Endodermal cell (in vitro differentiated cells): Measurements from ENCODE around the gene THYN1. TPM values are rescaled to one million over a fixed set of nuclear protein-coding genes. Genes with fewer than 3 reads are reported as not detected.

ENCODE experiments used
- DNase-seq: peaks from one replicate; pipeline ENCODE4 v3.0.0-alpha.2; 2017
- H3K27ac ChIP-seq: 2 replicates; pipeline ENCODE4 v1.5.1; 2013; ENCODE audit warnings: mild to moderate bottlenecking, low read depth, low read length, moderate library complexity
- H3K27me3 ChIP-seq: 2 replicates; pipeline ENCODE4 v1.6.1; 2013; ENCODE audit warnings: mild to moderate bottlenecking, low read length, moderate library complexity; ENCODE audit not compliant: insufficient read depth, control insufficient read depth, poor library complexity, severe bottlenecking
- H3K36me3 ChIP-seq: 2 replicates; pipeline ENCODE4 v1.7.0; 2013; ENCODE audit warnings: mild to moderate bottlenecking, low read length, moderate library complexity; ENCODE audit not compliant: control insufficient read depth, insufficient read depth
- H3K4me1 ChIP-seq: one replicate; pipeline ENCODE4 v1.7.0; 2013; ENCODE audit warnings: low read length; ENCODE audit not compliant: control insufficient read depth, insufficient read depth
- H3K4me3 ChIP-seq: 2 replicates; pipeline ENCODE4 v1.5.1; 2013; ENCODE audit warnings: mild to moderate bottlenecking, low read length, moderate library complexity
- H3K9ac ChIP-seq: 2 replicates; pipeline ENCODE4 v1.6.1; 2013; ENCODE audit warnings: mild to moderate bottlenecking, low read length, moderate library complexity; ENCODE audit not compliant: poor library complexity, severe bottlenecking; ENCODE audit errors: extremely low read depth
- H3K9me3 ChIP-seq: 2 replicates; pipeline ENCODE4 v1.6.1; 2013; ENCODE audit warnings: mild to moderate bottlenecking, low read length, moderate library complexity; ENCODE audit not compliant: control insufficient read depth
- H3K27ac Mint-ChIP-seq: 2 replicates; pipeline ENCODE4 v1.8.0; 2020; ENCODE audit warnings: mixed read lengths
- H3K27me3 Mint-ChIP-seq: 2 replicates; pipeline ENCODE4 v1.8.0; 2021; ENCODE audit warnings: mild to moderate bottlenecking, mixed read lengths; ENCODE audit not compliant: insufficient read depth
- H3K36me3 Mint-ChIP-seq: 2 replicates; pipeline ENCODE4 v1.8.0; 2020; ENCODE audit warnings: low read depth, mixed read lengths
- H3K4me1 Mint-ChIP-seq: 2 replicates; pipeline ENCODE4 v1.8.0; 2020; ENCODE audit warnings: mixed read lengths
- H3K4me3 Mint-ChIP-seq: 2 replicates; pipeline ENCODE4 v1.8.0; 2020; ENCODE audit warnings: mild to moderate bottlenecking, moderate library complexity, mixed read lengths
- H3K9me3 Mint-ChIP-seq: 2 replicates; pipeline ENCODE4 v1.8.0; 2020; ENCODE audit warnings: mild to moderate bottlenecking, mixed read lengths
- WGBS, 2 experiments: methylation state at CpG; one replicate each; pipeline versions ENCODE4 v1.1.5 to v1.1.7; 2013; ENCODE audit warnings: missing lambda C conversion rate in 2 of 2, mixed read lengths in 1 of 2; ENCODE audit not compliant: insufficient coverage in 1 of 2, insufficient read length in 1 of 2; 5-methylcytosine and 5-hydroxymethylcytosine counted together
- total RNA-seq, 2 donors: library from RNA; stranded (reverse); fragmentation: NEBNext Ultra II Directional in 1 of 2; extraction: Animal tissue kit (Norgen Biotek cat#: 25700) in 1 of 2; gene quantifications; 2 replicates in 1 of 2; 3 replicates in 1 of 2; pipeline ENCODE4 v1.2.1, GENCODE V29; 2021
- TF ChIP-seq, protein P1 (sequence below): fragments of 200-600 bp; sonication (generic); conservative IDR thresholded peaks from 2 replicates; pipeline ENCODE4 v1.5.0; 2021; ENCODE audit warnings: antibody characterized with exemption, mild to moderate bottlenecking

The THYN1 gene
- total RNA-seq, 2 donors from 2014 or later, result 61.3 to 81.6 TPM

DNA sequence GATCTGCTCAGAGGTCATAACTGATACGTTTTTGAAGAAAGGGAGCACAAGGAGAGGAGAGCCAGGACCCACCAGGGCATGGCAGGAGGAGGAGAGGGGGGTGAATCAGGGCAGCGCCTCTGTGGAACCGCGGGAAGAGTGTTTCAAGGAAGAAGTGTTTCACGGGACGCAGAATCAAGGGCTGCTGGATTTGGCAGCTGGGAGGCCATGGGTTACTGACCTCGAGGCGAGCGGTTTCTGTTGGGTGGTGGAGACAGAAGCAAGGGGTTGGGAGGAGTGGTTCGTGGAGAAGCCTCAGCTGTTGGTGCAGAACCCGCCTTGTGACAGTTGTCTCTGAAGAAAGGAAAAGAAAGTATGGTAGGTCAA lies 15.6 kb downstream of the THYN1 start:
- Mint-ChIP-seq H3K4me1 (peaks cover 15% of the 10 kb centered on the region), H3K4me3 (no peak overlapping the region), H3K27me3 (no peaks in the 10 kb centered on the region), H3K9me3 (no peaks in the 10 kb centered on the region), H3K27ac (peak overlapping the region; percentile 1), H3K36me3 (peaks cover 26% of the 10 kb centered on the region)
- H3K9ac ChIP-seq, result no peak overlapping the region
- DNase-seq, result no peak
- no peak overlapping the region for H3K27ac ChIP-seq
- H3K4me3 ChIP-seq, result no peak overlapping the region
- no peaks in the 10 kb centered on the region for H3K9me3 ChIP-seq
- H3K4me1 ChIP-seq, result peaks cover 5% of the 10 kb centered on the region
- TF ChIP-seq, protein P1, sequence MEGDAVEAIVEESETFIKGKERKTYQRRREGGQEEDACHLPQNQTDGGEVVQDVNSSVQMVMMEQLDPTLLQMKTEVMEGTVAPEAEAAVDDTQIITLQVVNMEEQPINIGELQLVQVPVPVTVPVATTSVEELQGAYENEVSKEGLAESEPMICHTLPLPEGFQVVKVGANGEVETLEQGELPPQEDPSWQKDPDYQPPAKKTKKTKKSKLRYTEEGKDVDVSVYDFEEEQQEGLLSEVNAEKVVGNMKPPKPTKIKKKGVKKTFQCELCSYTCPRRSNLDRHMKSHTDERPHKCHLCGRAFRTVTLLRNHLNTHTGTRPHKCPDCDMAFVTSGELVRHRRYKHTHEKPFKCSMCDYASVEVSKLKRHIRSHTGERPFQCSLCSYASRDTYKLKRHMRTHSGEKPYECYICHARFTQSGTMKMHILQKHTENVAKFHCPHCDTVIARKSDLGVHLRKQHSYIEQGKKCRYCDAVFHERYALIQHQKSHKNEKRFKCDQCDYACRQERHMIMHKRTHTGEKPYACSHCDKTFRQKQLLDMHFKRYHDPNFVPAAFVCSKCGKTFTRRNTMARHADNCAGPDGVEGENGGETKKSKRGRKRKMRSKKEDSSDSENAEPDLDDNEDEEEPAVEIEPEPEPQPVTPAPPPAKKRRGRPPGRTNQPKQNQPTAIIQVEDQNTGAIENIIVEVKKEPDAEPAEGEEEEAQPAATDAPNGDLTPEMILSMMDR, result no peak
- 86 to 92% methylated on average over 6 to 11 of the region's 11 CpGs for WGBS, 2 experiments
- peaks cover 31% of the 10 kb centered on the region for H3K36me3 ChIP-seq
- no peaks in the 10 kb centered on the region for H3K27me3 ChIP-seq

DNA sequence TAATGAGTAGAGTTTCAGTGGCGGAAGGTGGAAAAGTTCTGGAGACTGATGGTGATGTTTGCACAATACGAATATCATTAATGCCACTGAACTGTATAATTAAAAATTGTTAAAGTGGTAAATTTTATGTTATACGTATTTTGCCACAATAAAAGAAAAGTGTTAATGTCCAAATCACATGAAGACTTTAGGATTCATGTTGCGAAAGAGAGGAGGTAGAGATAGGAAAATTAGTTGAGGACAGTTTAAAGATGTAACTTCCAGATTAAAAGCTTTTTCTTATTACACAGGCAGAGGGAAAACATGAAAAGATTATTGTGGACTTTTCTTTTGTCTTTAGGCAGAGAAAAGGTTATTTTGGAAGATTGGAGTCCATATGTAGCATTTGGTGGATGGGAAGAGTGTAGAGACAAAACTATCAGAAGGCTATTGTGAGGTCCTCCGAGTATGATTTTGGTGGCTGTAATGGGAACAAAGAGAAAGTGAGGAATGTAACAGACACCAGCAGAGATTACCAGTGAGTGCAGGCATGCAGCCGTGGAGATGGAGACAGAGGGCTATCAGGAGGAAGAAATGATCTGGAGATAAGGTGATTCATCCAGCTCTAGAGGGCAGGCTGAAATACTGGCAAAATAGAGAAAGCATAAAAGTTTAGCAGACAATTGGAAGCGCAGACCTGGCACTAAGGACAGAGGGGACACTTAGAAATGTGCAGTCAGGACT lies 16.2 kb downstream of the THYN1 start:
- Mint-ChIP-seq H3K4me1 (peaks cover 11% of the 10 kb centered on the region), H3K36me3 (peaks cover 26% of the 10 kb centered on the region), H3K9me3 (no peaks in the 10 kb centered on the region), H3K27me3 (no peaks in the 10 kb centered on the region), H3K27ac (peak overlapping the region; percentile 1), H3K4me3 (no peak overlapping the region)
- Histone ChIP-seq H3K4me3 (no peak overlapping the region), H3K9me3 (no peaks in the 10 kb centered on the region), H3K9ac (no peak overlapping the region), H3K27me3 (no peaks in the 10 kb centered on the region), H3K4me1 (peaks cover 5% of the 10 kb centered on the region), H3K27ac (no peak overlapping the region), H3K36me3 (peaks cover 29% of the 10 kb centered on the region)
- DNase-seq, result no peak
- 79 to 85% methylated on average over 6 to 7 of the region's 7 CpGs for WGBS, 2 experiments
- TF ChIP-seq, protein P1, result no peak

DNA sequence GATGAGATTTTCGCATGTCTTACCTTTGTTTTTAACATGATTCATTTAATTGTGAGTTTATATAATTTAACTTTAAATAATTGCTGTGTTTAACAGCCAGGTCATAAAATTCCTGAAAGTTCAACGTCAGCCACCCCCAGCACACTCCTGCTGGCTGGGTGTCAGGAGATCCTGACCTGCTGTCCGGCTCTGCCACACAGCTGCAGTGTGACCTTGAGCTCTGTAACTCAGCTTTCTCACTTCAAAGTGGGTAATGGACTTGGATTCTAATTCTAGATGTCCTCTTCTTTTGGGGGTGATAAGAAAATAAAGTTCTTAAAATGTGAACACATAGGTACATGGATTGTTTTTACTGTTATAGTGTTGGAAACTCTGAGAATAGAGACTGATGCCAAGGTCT lies 17.8 kb downstream of the THYN1 start:
- H3K9me3 ChIP-seq, result no peaks in the 10 kb centered on the region
- DNase-seq, result no peak
- H3K4me3 ChIP-seq, result no peak overlapping the region
- H3K36me3 Mint-ChIP-seq, result peaks cover 25% of the 10 kb centered on the region
- H3K36me3 ChIP-seq, result peaks cover 19% of the 10 kb centered on the region
- H3K27me3 Mint-ChIP-seq, result no peaks in the 10 kb centered on the region
- WGBS, 2 experiments, result 100% methylated on average over 1 to 2 of the region's 3 CpGs
- H3K4me1 Mint-ChIP-seq, result peaks cover 11% of the 10 kb centered on the region
- TF ChIP-seq, protein P1, result no peak
- no peak overlapping the region for H3K9ac ChIP-seq
- no peak overlapping the region for H3K27ac ChIP-seq
- no peak overlapping the region for H3K4me3 Mint-ChIP-seq
- no peaks in the 10 kb centered on the region for H3K27me3 ChIP-seq
- no peaks in the 10 kb centered on the region for H3K9me3 Mint-ChIP-seq
- no peak overlapping the region for H3K27ac Mint-ChIP-seq
- H3K4me1 ChIP-seq, result no peaks in the 10 kb centered on the region
